GM12865 (cell line): ENCODE data around the gene PRKN.
"Not testable (repeated sequence)": the region's sequence is repeated elsewhere in the genome, so short reads cannot be mapped to it uniquely, and the experiment has no call there.

ENCODE experiments used
- DNase-seq: peaks from one replicate; pipeline ENCODE4 v3.0.0; 2010; ENCODE audit warnings: low read depth
- H3K4me3 ChIP-seq: 2 replicates; pipeline ENCODE4 v1.5.1; 2011; ENCODE audit warnings: mild to moderate bottlenecking, low read depth, low read length, control low read depth
- CTCF ChIP-seq: IDR thresholded peaks from 2 replicates; pipeline ENCODE4 v1.5.1; 2011; ENCODE audit warnings: low read length, control low read depth, low read depth, inconsistent platforms; ENCODE audit not compliant: insufficient read depth; ENCODE audit errors: missing control alignments

Gene PRKN

GRCh38 chr6:161327360-161327953 is 1400.1 kb downstream of the PRKN start:
- no peak for TF ChIP-seq CTCF
- DNase-seq, result no peak
- no peak overlapping the region for H3K4me3 ChIP-seq

GRCh38 chr6:161319231-161319630 is 1408.3 kb downstream of the PRKN start:
- TF ChIP-seq CTCF, result no peak
- no peak for DNase-seq
- H3K4me3 ChIP-seq, result no peak overlapping the region

GRCh38 chr6:161318456-161318855 is 1409.1 kb downstream of the PRKN start:
- TF ChIP-seq CTCF, result no peak
- no peak for DNase-seq
- no peak overlapping the region for H3K4me3 ChIP-seq

- no peak for TF ChIP-seq CTCF
- H3K4me3 ChIP-seq, result no peak overlapping the region
- no peak for DNase-seq
These were observed 1411.0 kb downstream of the PRKN start for GRCh38 chr6:161316531-161316930.

GRCh38 chr6:161315246-161315917 is 1412.2 kb downstream of the PRKN start:
- H3K4me3 ChIP-seq, DNase-seq: not testable (repeated sequence)

- DNase-seq, result not testable (repeated sequence)
These were observed 1412.9 kb downstream of the PRKN start for GRCh38 chr6:161314541-161315245.

GRCh38 chr6:161313940-161314509 is 1413.5 kb downstream of the PRKN start:
- no peak for TF ChIP-seq CTCF
- H3K4me3 ChIP-seq, result no peak overlapping the region
- DNase-seq, result no peak

More at GRCh38 chr6:161314541-161315245, 1412.9 kb downstream of the PRKN start:
- not testable (repeated sequence) for H3K4me3 ChIP-seq

- DNase-seq, H3K4me3 ChIP-seq: not testable (repeated sequence)
These were observed 1414.1 kb downstream of the PRKN start for GRCh38 chr6:161313475-161313874.

GRCh38 chr6:161309774-161310173 is 1417.8 kb downstream of the PRKN start:
- not testable (repeated sequence) for DNase-seq, H3K4me3 ChIP-seq
